SIG-M5 treated with dmso at 0.1 percent for 504 hours (cell line): ENCODE measurements around the gene CDHR1.
"Not testable (repeated sequence)": the region's sequence is repeated elsewhere in the genome, so short reads cannot be mapped to it uniquely, and the experiment has no call there.

Source experiments
- DNase-seq: peaks from one replicate; lab custom pipeline; 2025; ENCODE audit not compliant: unreplicated experiment; lab: John Stamatoyannopoulos, UW

Gene CDHR1

GRCh38 chr10:84173501-84173929 is 20.8 kb upstream of the CDHR1 start, which contains the start of gene GPR15LG:
Gene GPR15LG (plus strand): TSS chr10:84173801. CDS start chr10:84173852, 51 bp downstream.
- DNase-seq, result no peak

GRCh38 chr10:84175436-84175835 is 18.9 kb upstream of the CDHR1 start:
- no peak for DNase-seq

GRCh38 chr10:84176351-84176750 is 18.0 kb upstream of the CDHR1 start:
- DNase-seq, result no peak

GRCh38 chr10:84176836-84177474 is 17.4 kb upstream of the CDHR1 start:
- DNase-seq, result no peak

GRCh38 chr10:84177541-84178141 is 16.7 kb upstream of the CDHR1 start:
- no peak for DNase-seq

- DNase-seq, result no peak
Measured at GRCh38 chr10:84178160-84178609, 16.2 kb upstream of the CDHR1 start.

- no peak for DNase-seq
Measured at GRCh38 chr10:84179059-84179710, 15.2 kb upstream of the CDHR1 start.

GRCh38 chr10:84180386-84180785 is 14.0 kb upstream of the CDHR1 start:
- DNase-seq, result not testable (repeated sequence)

- DNase-seq, result no peak
Measured at GRCh38 chr10:84181631-84182030, 12.7 kb upstream of the CDHR1 start.

GRCh38 chr10:84184517-84184916 is 9.8 kb upstream of the CDHR1 start:
- no peak for DNase-seq

GRCh38 chr10:84185526-84186175 is 8.7 kb upstream of the CDHR1 start:
- no peak for DNase-seq

- DNase-seq, result no peak
Measured at GRCh38 chr10:84188815-84189214, 5.5 kb upstream of the CDHR1 start.

GRCh38 chr10:84190621-84191020 is 3.7 kb upstream of the CDHR1 start:
- DNase-seq, result no peak

- DNase-seq, result no peak
Measured at GRCh38 chr10:84191106-84191505, 3.2 kb upstream of the CDHR1 start.

- DNase-seq, result no peak
Measured at GRCh38 chr10:84193327-84193726, 1.0 kb upstream of the CDHR1 start.

GRCh38 chr10:84193846-84194423 is 402 bp upstream of the CDHR1 start:
- no peak for DNase-seq

GRCh38 chr10:84195044-84195830 is 900 bp downstream of the CDHR1 start:
- no peak for DNase-seq

GRCh38 chr10:84196083-84196482 is 1.7 kb downstream of the CDHR1 start:
- no peak for DNase-seq

- DNase-seq, result no peak
Measured at GRCh38 chr10:84196941-84197340, 2.6 kb downstream of the CDHR1 start.

- DNase-seq, result no peak
Measured at GRCh38 chr10:84197643-84198042, 3.3 kb downstream of the CDHR1 start.
